HepG2 (cell line): Measurements from ENCODE around the gene WWTR1.

Source experiments
- CHD4 ChIP-seq: fragments of 200-600 bp; sonication (generic); IDR thresholded peaks from 2 replicates; pipeline ENCODE4 v1.7.0; 2017; ENCODE audit warnings: mild to moderate bottlenecking, low read length, borderline replicate concordance
- GABPB1 ChIP-seq: IDR thresholded peaks from 2 replicates; pipeline ENCODE4 v1.6.1; 2016; ENCODE audit warnings: mild to moderate bottlenecking, missing genetic modification reagents, moderate library complexity, missing compliant biosample characterization
- POLR2A ChIP-seq, 2 experiments: IDR thresholded peaks; 2 replicates each; pipeline ENCODE4 v1.6.1; 2011; ENCODE audit warnings: low read depth in 2 of 2, low read length in 2 of 2, mild to moderate bottlenecking in 1 of 2, moderate library complexity in 1 of 2; ENCODE audit not compliant: insufficient read depth in 1 of 2
- POLR2AphosphoS5 ChIP-seq: IDR thresholded peaks from 2 replicates; pipeline ENCODE4 v1.6.1; 2012; ENCODE audit warnings: low read depth, low read length
- SALL1 ChIP-seq: sonication (generic); formaldehyde crosslinking; IDR thresholded peaks from 2 replicates; pipeline ENCODE4 v1.8.0; 2022; ENCODE audit warnings: mild to moderate bottlenecking, missing genetic modification reagents
- ZSCAN22 ChIP-seq: sonication (generic); formaldehyde crosslinking; IDR thresholded peaks from 2 replicates; pipeline ENCODE4 v1.4.0; 2020; ENCODE audit warnings: mild to moderate bottlenecking, missing genetic modification reagents
- TF ChIP-seq, protein P1 (sequence below): sonication (generic); formaldehyde crosslinking; IDR thresholded peaks from 2 replicates; pipeline ENCODE4 v1.5.0; 2020; ENCODE audit warnings: mild to moderate bottlenecking, missing genetic modification reagents, borderline replicate concordance
- TF ChIP-seq, protein P2 (sequence below): sonication (generic); formaldehyde crosslinking; IDR thresholded peaks from 2 replicates; pipeline ENCODE4 v1.5.0; 2020; ENCODE audit warnings: mild to moderate bottlenecking, missing genetic modification reagents, moderate library complexity
- TF ChIP-seq, protein P3 (sequence below), 2 experiments: sonication (generic) in 1 of 2; formaldehyde crosslinking in 1 of 2; IDR thresholded peaks; 2 replicates each; pipeline versions ENCODE4 v1.5.1 to v1.6.1; 2011 to 2020; ENCODE audit warnings: borderline replicate concordance in 1 of 2, low read depth in 1 of 2, low read length in 1 of 2, mild to moderate bottlenecking in 1 of 2, missing genetic modification reagents in 1 of 2, moderate library complexity in 1 of 2
- TF ChIP-seq, protein P4 (sequence below): sonication (generic); formaldehyde crosslinking; IDR thresholded peaks from 2 replicates; pipeline ENCODE4 v1.5.1; 2020; ENCODE audit warnings: missing genetic modification reagents, mild to moderate bottlenecking, borderline replicate concordance

DNA sequence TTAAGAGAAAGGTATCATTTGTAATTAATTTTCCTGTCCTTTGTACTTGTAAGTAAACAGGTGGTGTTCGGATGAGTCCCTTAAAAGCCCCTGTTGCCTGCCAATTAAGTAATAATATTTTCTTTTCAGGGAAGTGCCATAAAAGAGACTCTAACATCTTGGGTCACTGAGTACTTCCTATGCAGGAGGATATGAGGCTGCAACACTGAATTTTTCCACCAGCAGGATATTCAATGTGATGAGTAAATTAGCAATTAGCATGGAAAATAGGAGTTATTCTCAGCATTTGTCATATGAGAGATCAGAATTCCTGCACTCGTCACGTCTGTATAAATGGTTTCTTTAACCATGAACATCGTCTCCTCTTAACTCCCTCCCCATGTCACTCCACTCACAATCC lies 45.4 kb downstream of the WWTR1 start:
- TF ChIP-seq, protein P1, sequence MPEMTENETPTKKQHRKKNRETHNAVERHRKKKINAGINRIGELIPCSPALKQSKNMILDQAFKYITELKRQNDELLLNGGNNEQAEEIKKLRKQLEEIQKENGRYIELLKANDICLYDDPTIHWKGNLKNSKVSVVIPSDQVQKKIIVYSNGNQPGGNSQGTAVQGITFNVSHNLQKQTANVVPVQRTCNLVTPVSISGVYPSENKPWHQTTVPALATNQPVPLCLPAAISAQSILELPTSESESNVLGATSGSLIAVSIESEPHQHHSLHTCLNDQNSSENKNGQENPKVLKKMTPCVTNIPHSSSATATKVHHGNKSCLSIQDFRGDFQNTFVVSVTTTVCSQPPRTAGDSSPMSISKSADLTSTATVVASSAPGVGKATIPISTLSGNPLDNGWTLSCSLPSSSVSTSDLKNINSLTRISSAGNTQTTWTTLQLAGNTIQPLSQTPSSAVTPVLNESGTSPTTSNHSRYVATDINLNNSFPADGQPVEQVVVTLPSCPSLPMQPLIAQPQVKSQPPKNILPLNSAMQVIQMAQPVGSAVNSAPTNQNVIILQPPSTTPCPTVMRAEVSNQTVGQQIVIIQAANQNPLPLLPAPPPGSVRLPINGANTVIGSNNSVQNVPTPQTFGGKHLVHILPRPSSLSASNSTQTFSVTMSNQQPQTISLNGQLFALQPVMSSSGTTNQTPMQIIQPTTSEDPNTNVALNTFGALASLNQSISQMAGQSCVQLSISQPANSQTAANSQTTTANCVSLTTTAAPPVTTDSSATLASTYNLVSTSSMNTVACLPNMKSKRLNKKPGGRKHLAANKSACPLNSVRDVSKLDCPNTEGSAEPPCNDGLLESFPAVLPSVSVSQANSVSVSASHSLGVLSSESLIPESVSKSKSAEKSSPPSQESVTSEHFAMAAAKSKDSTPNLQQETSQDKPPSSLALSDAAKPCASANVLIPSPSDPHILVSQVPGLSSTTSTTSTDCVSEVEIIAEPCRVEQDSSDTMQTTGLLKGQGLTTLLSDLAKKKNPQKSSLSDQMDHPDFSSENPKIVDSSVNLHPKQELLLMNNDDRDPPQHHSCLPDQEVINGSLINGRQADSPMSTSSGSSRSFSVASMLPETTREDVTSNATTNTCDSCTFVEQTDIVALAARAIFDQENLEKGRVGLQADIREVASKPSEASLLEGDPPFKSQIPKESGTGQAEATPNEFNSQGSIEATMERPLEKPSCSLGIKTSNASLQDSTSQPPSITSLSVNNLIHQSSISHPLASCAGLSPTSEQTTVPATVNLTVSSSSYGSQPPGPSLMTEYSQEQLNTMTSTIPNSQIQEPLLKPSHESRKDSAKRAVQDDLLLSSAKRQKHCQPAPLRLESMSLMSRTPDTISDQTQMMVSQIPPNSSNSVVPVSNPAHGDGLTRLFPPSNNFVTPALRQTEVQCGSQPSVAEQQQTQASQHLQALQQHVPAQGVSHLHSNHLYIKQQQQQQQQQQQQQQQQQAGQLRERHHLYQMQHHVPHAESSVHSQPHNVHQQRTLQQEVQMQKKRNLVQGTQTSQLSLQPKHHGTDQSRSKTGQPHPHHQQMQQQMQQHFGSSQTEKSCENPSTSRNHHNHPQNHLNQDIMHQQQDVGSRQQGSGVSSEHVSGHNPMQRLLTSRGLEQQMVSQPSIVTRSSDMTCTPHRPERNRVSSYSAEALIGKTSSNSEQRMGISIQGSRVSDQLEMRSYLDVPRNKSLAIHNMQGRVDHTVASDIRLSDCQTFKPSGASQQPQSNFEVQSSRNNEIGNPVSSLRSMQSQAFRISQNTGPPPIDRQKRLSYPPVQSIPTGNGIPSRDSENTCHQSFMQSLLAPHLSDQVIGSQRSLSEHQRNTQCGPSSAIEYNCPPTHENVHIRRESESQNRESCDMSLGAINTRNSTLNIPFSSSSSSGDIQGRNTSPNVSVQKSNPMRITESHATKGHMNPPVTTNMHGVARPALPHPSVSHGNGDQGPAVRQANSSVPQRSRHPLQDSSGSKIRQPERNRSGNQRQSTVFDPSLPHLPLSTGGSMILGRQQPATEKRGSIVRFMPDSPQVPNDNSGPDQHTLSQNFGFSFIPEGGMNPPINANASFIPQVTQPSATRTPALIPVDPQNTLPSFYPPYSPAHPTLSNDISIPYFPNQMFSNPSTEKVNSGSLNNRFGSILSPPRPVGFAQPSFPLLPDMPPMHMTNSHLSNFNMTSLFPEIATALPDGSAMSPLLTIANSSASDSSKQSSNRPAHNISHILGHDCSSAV (CRISPR knock-in tag): no peak
- no peak for TF ChIP-seq ZSCAN22 (CRISPR knock-in tag)
- TF ChIP-seq, protein P2, sequence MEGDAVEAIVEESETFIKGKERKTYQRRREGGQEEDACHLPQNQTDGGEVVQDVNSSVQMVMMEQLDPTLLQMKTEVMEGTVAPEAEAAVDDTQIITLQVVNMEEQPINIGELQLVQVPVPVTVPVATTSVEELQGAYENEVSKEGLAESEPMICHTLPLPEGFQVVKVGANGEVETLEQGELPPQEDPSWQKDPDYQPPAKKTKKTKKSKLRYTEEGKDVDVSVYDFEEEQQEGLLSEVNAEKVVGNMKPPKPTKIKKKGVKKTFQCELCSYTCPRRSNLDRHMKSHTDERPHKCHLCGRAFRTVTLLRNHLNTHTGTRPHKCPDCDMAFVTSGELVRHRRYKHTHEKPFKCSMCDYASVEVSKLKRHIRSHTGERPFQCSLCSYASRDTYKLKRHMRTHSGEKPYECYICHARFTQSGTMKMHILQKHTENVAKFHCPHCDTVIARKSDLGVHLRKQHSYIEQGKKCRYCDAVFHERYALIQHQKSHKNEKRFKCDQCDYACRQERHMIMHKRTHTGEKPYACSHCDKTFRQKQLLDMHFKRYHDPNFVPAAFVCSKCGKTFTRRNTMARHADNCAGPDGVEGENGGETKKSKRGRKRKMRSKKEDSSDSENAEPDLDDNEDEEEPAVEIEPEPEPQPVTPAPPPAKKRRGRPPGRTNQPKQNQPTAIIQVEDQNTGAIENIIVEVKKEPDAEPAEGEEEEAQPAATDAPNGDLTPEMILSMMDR (CRISPR knock-in tag): no peak
- TF ChIP-seq, protein P3, sequence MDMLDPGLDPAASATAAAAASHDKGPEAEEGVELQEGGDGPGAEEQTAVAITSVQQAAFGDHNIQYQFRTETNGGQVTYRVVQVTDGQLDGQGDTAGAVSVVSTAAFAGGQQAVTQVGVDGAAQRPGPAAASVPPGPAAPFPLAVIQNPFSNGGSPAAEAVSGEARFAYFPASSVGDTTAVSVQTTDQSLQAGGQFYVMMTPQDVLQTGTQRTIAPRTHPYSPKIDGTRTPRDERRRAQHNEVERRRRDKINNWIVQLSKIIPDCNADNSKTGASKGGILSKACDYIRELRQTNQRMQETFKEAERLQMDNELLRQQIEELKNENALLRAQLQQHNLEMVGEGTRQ (IDR thresholded peaks at IDR 0.05; ENCODE audit: low read depth, low read length): no peak
- TF ChIP-seq, protein P3 (CRISPR knock-in tag; IDR thresholded peaks at IDR 0.05; ENCODE audit: borderline replicate concordance): no peak
- TF ChIP-seq, protein P4, sequence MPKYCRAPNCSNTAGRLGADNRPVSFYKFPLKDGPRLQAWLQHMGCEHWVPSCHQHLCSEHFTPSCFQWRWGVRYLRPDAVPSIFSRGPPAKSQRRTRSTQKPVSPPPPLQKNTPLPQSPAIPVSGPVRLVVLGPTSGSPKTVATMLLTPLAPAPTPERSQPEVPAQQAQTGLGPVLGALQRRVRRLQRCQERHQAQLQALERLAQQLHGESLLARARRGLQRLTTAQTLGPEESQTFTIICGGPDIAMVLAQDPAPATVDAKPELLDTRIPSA (CRISPR knock-in tag): no peak
- no peak for TF ChIP-seq SALL1 (CRISPR knock-in tag)
- no peak for TF ChIP-seq GABPB1 (CRISPR knock-in tag)
- no peak for TF ChIP-seq POLR2AphosphoS5
- TF ChIP-seq CHD4: no peak
- TF ChIP-seq POLR2A (IDR thresholded peaks at IDR 0.05; ENCODE audit: insufficient read depth in 1 of 2, low read depth in 2 of 2, low read length in 2 of 2): no peak
